Panc1 (cell line): ENCODE results near the gene GGT6. TPM values are rescaled to one million over a fixed set of nuclear protein-coding genes. Genes with fewer than 3 reads are reported as not detected.

Experiments
- ATAC-seq: fragments of 200-7000 bp; cut with Tn5 transposase; 2 replicates; pipeline ENCODE4 v1.9.1; 2020; ENCODE audit warnings: mild to moderate bottlenecking, moderate library complexity
- BruUV-seq: library from RNA; stranded (reverse); fragments of 400-500 nt; replicated peaks from 2 replicates; lab custom pipeline; 2021; lab: Mats Ljungman, UMichigan
- CTCF ChIA-PET: fragments of 300-600 bp; sonication (Branson Sonifier 250); formaldehyde crosslinking; loops from one replicate; lab custom pipeline; 2022; ENCODE audit warnings: antibody characterized with exemption; lab: Charles Lee
- POLR2A ChIA-PET: fragments of 300-600 bp; sonication (Branson Sonifier 250); formaldehyde crosslinking; loops from one replicate; lab custom pipeline; 2022; ENCODE audit warnings: antibody characterized with exemption; lab: Charles Lee
- DNase-seq: peaks from one replicate; pipeline ENCODE4 v3.0.0-alpha.2; 2010; ENCODE audit warnings: low read depth, low spot score
- H3K27ac ChIP-seq: 2 replicates; pipeline ENCODE4 v1.5.1; 2011; ENCODE audit warnings: mild to moderate bottlenecking, low read length, inconsistent platforms
- H3K27me3 ChIP-seq: fragments of 200-500 bp; sonication (Bioruptor generic); 2 replicates; pipeline ENCODE4 v1.6.0; 2014; ENCODE audit warnings: low read length, inconsistent platforms; ENCODE audit not compliant: control insufficient read depth, insufficient read depth
- H3K36me3 ChIP-seq: fragments of 200-500 bp; sonication (Bioruptor generic); 2 replicates; pipeline ENCODE4 v1.5.1; 2014; ENCODE audit warnings: inconsistent platforms, mild to moderate bottlenecking, low read length, moderate library complexity; ENCODE audit not compliant: control insufficient read depth, insufficient read depth
- H3K4me1 ChIP-seq: 2 replicates; pipeline ENCODE4 v1.5.1; 2011; ENCODE audit warnings: inconsistent platforms, mild to moderate bottlenecking, low read length, moderate library complexity; ENCODE audit not compliant: control insufficient read depth, insufficient read depth
- H3K4me3 ChIP-seq, 2 experiments: 2 replicates each; pipeline ENCODE4 v1.5.1; 2011 to 2012; ENCODE audit warnings: low read depth in 2 of 2, low read length in 2 of 2, mild to moderate bottlenecking in 2 of 2, inconsistent platforms in 1 of 2, moderate library complexity in 1 of 2
- H3K9me3 ChIP-seq: fragments of 200-500 bp; sonication (Bioruptor generic); 2 replicates; pipeline ENCODE4 v1.5.1; 2014; ENCODE audit warnings: low read depth, mild to moderate bottlenecking, inconsistent platforms, low read length, moderate library complexity; ENCODE audit not compliant: control insufficient read depth, insufficient read depth
- CTCF ChIP-seq: fragments of 450-650 bp; IDR thresholded peaks from 2 replicates; pipeline ENCODE4 v1.5.1; 2017; ENCODE audit warnings: mild to moderate bottlenecking
- POLR2AphosphoS5 ChIP-seq: IDR thresholded peaks from 2 replicates; pipeline ENCODE4 v1.6.1; 2012; ENCODE audit warnings: mild to moderate bottlenecking, low read depth, low read length, moderate library complexity
- REST ChIP-seq, 2 experiments: IDR thresholded peaks; 2 replicates each; pipeline ENCODE4 v1.6.1; 2011 to 2012; ENCODE audit warnings: low read depth in 2 of 2, control low read depth in 1 of 2, low read length in 1 of 2, mild to moderate bottlenecking in 1 of 2, moderate library complexity in 1 of 2; ENCODE audit not compliant: insufficient read depth in 1 of 2
- SIN3A ChIP-seq: IDR thresholded peaks from 2 replicates; pipeline ENCODE4 v1.6.1; 2012; ENCODE audit warnings: low read depth, mild to moderate bottlenecking, low read length, moderate library complexity, borderline replicate concordance; ENCODE audit not compliant: insufficient read depth
- TCF7L2 ChIP-seq: IDR thresholded peaks from 2 replicates; pipeline ENCODE4 v1.6.1; 2011; ENCODE audit warnings: mild to moderate bottlenecking, low read depth, low read length, inconsistent platforms
- in situ Hi-C: cut with HindIII; loops from 2 replicates; pipeline ENCODE4 v1.10.0; 2016; ENCODE audit warnings: low sequenced_read_pairs, low pct_unique_long_range_greater_than_20kb
- intact Hi-C: fragments of 100-400 bp; cut with micrococcal nuclease; formaldehyde crosslinking; loops from one replicate; pipeline ENCODE4 v1.10.0; 2022; ENCODE audit not compliant: unreplicated experiment
- total RNA-seq: library from RNA; stranded (reverse); gene quantifications from one replicate; pipeline ENCODE4 v1.2.1, GENCODE V29; 2021; ENCODE audit not compliant: unreplicated experiment

The GGT6 gene
- total RNA-seq, 1 experiment from 2014 or later, result not detected

- ChIA-PET POLR2A (no interaction called here), CTCF (no interaction called here)
- TF ChIP-seq POLR2AphosphoS5 (no peak), CTCF (no peak), TCF7L2 (no peak), REST (IDR thresholded peaks at IDR 0.05; ENCODE audit: insufficient read depth in 1 of 2, low read depth in 2 of 2, low read length in 1 of 2) (no peak), SIN3A (no peak)
- H3K4me3 ChIP-seq, result no peak overlapping the region
- no peaks in the 10 kb centered on the region for H3K36me3 ChIP-seq
- in situ Hi-C loops, result no loop called here
- no TSS peak for BruUV-seq
- no peak overlapping the region for H3K27ac ChIP-seq
- H3K9me3 ChIP-seq, result no peaks in the 10 kb centered on the region
- no peaks in the 10 kb centered on the region for H3K27me3 ChIP-seq
- no peaks in the 10 kb centered on the region for H3K4me1 ChIP-seq
- intact Hi-C loops, result no loop called here
- DNase-seq (no peak), ATAC-seq (no peak)
Measured at GRCh38 chr17:4593021-4593421, 32.6 kb upstream of the GGT6 start.

- Histone ChIP-seq H3K27ac (no peak overlapping the region), H3K4me3 (no peak overlapping the region), H3K9me3 (no peaks in the 10 kb centered on the region), H3K4me1 (no peaks in the 10 kb centered on the region), H3K27me3 (no peaks in the 10 kb centered on the region), H3K36me3 (no peaks in the 10 kb centered on the region)
- no peak for TF ChIP-seq CTCF
- TF ChIP-seq REST (IDR thresholded peaks at IDR 0.05; ENCODE audit: insufficient read depth in 1 of 2, low read depth in 2 of 2, low read length in 1 of 2), result no peak
- TF ChIP-seq POLR2AphosphoS5, result no peak
- TF ChIP-seq SIN3A, result no peak
- TF ChIP-seq TCF7L2, result no peak
- intact Hi-C loops (no loop called here), in situ Hi-C loops (no loop called here)
- DNase-seq (no peak), ATAC-seq (no peak)
- CTCF ChIA-PET, result no interaction called here
- BruUV-seq, result no TSS peak
- POLR2A ChIA-PET, result no interaction called here
Measured at GRCh38 chr17:4592240-4593005, 32.0 kb upstream of the GGT6 start.
